NT2/D1 (cell line): ENCODE data around the gene ZNF70.

Source experiments
- DNase-seq: peaks from one replicate; pipeline ENCODE4 v3.0.0-alpha.2; 2011; ENCODE audit warnings: low read depth, low spot score
- H3K27me3 ChIP-seq: 2 replicates; pipeline ENCODE4 v1.6.0; 2011; ENCODE audit warnings: mild to moderate bottlenecking; ENCODE audit not compliant: insufficient read length, insufficient read depth
- H3K36me3 ChIP-seq: 2 replicates; pipeline ENCODE4 v1.6.1; 2011; ENCODE audit warnings: mild to moderate bottlenecking, low read length, mixed read lengths; ENCODE audit not compliant: insufficient read depth, insufficient read length
- H3K4me1 ChIP-seq: 2 replicates; pipeline ENCODE4 v1.5.1; 2011; ENCODE audit not compliant: insufficient read depth, insufficient read length
- H3K4me3 ChIP-seq: 2 replicates; pipeline ENCODE4 v1.5.1; 2011; ENCODE audit warnings: low read depth; ENCODE audit not compliant: insufficient read length
- H3K9ac ChIP-seq: 2 replicates; pipeline ENCODE4 v1.6.0; 2011; ENCODE audit warnings: low read depth; ENCODE audit not compliant: insufficient read length
- H3K9me3 ChIP-seq: 2 replicates; pipeline ENCODE4 v1.5.1; 2011; ENCODE audit warnings: mild to moderate bottlenecking, low read length; ENCODE audit not compliant: insufficient read depth
- SUZ12 ChIP-seq: IDR thresholded peaks from 2 replicates; pipeline ENCODE4 v1.6.1; 2011; ENCODE audit not compliant: insufficient read length, insufficient read depth; ENCODE audit errors: extremely low read depth
- YY1 ChIP-seq: IDR thresholded peaks from 2 replicates; pipeline ENCODE4 v1.6.1; 2011; ENCODE audit not compliant: insufficient read length, insufficient read depth
- ZNF274 ChIP-seq: IDR thresholded peaks from 2 replicates; pipeline ENCODE4 v1.6.1; 2011; ENCODE audit warnings: mild to moderate bottlenecking, low read depth, low read length

ZNF70 gene

GRCh38 chr22:23772649-23773473 is 21.9 kb upstream of the ZNF70 start, which contains the start of gene MMP11:
MMP11 (plus strand) TSS chr22:23772849; CDS start chr22:23772871, 22 bp downstream.
- Histone ChIP-seq H3K27me3 (peaks cover 39% of the 10 kb centered on the region), H3K36me3 (no peaks in the 10 kb centered on the region), H3K4me1 (peaks cover 19% of the 10 kb centered on the region), H3K9ac (peak within 1 kb of the TSS; percentile 70), H3K4me3 (peak within 1 kb of the TSS; percentile 40), H3K9me3 (no peaks in the 10 kb centered on the region)
- DNase-seq: no peak
- TF ChIP-seq ZNF274 (no peak), SUZ12 (no peak), YY1 (no peak)

GRCh38 chr22:23772315-23772648 is 21.4 kb upstream of the ZNF70 start:
- TF ChIP-seq YY1 (no peak), ZNF274 (no peak)
- no peaks in the 10 kb centered on the region for H3K36me3 ChIP-seq
- H3K4me1 ChIP-seq: peaks cover 19% of the 10 kb centered on the region
- H3K9ac ChIP-seq: peak overlapping the region; percentile 56
- DNase-seq: no peak
- peaks cover 39% of the 10 kb centered on the region for H3K27me3 ChIP-seq
- no peaks in the 10 kb centered on the region for H3K9me3 ChIP-seq
- no peak overlapping the region for H3K4me3 ChIP-seq

DNA sequence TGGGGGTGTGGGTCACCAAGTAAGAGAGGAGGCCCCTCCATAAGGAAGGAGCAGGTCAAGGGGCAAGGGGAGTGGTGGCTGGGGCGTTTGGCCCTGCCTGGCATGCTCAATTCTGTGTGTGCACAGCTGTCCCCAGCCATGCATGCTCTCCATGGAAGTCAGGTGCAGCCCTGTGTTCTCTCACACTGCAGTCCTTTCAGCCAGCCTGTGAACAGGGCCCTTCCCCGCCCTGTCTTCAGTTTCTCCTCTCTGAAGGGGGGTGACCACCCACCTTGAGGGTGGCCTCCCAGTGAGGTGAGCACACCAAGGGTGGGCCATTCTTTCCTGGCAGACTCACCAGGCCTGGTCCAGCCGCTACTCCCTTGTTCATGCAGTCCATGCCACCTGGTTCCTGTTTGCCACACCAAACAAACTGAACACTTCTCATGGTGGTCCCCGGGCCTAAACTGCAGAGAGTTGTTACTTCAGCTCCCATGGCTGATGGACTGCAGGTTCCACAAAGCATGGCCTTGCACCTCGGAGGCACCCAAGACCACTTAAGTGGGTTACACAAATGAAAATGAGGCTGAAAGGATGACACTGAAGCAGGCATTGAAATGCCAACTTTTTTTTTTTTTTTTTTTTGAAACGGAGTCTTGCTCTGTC is 18.5 kb upstream of the ZNF70 start:
- H3K9ac ChIP-seq: no peak overlapping the region
- peaks cover 21% of the 10 kb centered on the region for H3K4me1 ChIP-seq

GRCh38 chr22:23767673-23768548 is 17.0 kb upstream of the ZNF70 start, which contains the start of gene CHCHD10:
CHCHD10 (minus strand) TSS chr22:23767972; CDS start chr22:23767874, 98 bp downstream.
- Histone ChIP-seq H3K4me3 (peak within 1 kb of the TSS; percentile 68), H3K36me3 (peaks cover 20% of the 10 kb centered on the region), H3K4me1 (peaks cover 15% of the 10 kb centered on the region), H3K27me3 (peaks cover 17% of the 10 kb centered on the region), H3K9me3 (no peaks in the 10 kb centered on the region), H3K9ac (peak within 1 kb of the TSS; percentile 85)
- no peak for DNase-seq
- TF ChIP-seq YY1 (peak; percentile 24), SUZ12 (no peak)

More for the DNA sequence above, 18.5 kb upstream of the ZNF70 start:
- no peaks in the 10 kb centered on the region for H3K9me3 ChIP-seq
- peaks cover 13% of the 10 kb centered on the region for H3K36me3 ChIP-seq
- no peak overlapping the region for H3K4me3 ChIP-seq
- DNase-seq: no peak
- TF ChIP-seq SUZ12 (no peak), ZNF274 (no peak), YY1 (no peak)
- H3K27me3 ChIP-seq: peaks cover 33% of the 10 kb centered on the region

GRCh38 chr22:23767303-23767672 is 16.4 kb upstream of the ZNF70 start:
- no peak for TF ChIP-seq ZNF274
- no peak for TF ChIP-seq YY1
- TF ChIP-seq SUZ12: no peak
- H3K27me3 ChIP-seq: peaks cover 14% of the 10 kb centered on the region
- peak overlapping the region; percentile 68 for H3K4me3 ChIP-seq
- no peak for DNase-seq
- no peaks in the 10 kb centered on the region for H3K9me3 ChIP-seq
- H3K36me3 ChIP-seq: peaks cover 20% of the 10 kb centered on the region
- peaks cover 16% of the 10 kb centered on the region for H3K4me1 ChIP-seq
- H3K9ac ChIP-seq: peak overlapping the region; percentile 85

- Histone ChIP-seq H3K9me3 (no peaks in the 10 kb centered on the region), H3K4me1 (peaks cover 15% of the 10 kb centered on the region), H3K36me3 (peaks cover 20% of the 10 kb centered on the region), H3K9ac (peak overlapping the region; percentile 18), H3K4me3 (no peak overlapping the region), H3K27me3 (peaks cover 9% of the 10 kb centered on the region)
- TF ChIP-seq SUZ12 (no peak), YY1 (no peak), ZNF274 (no peak)
- no peak for DNase-seq
Measured at GRCh38 chr22:23764899-23765881, 14.3 kb upstream of the ZNF70 start.
